ENCODE measurements around the gene EFCAB6.

The EFCAB6 gene

DNA sequence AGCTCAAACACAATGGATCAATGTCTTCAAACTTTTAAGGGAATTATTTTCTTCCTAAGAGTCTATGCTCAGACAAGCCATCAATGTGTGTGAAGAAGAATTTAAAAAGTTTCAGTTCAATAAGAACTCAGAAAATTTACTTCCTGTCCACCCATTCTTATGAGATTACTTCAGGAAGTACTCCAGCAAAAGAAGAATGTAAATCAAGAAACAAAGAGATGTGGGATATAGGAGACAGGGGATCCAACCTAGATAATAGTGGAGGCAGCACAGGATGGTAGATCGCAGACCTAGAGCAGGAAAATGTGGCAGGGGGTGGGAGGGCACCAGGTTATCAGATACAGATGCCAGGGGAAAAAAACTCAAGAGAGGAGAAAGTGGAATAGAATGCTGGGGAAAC is 229.7 kb downstream of the EFCAB6 start:
- TF ChIP-seq EZH2 (IDR thresholded peaks at IDR 0.05; ENCODE audit: borderline replicate concordance, low read depth, low read length, severe bottlenecking): no peak
- TF ChIP-seq, protein P1, sequence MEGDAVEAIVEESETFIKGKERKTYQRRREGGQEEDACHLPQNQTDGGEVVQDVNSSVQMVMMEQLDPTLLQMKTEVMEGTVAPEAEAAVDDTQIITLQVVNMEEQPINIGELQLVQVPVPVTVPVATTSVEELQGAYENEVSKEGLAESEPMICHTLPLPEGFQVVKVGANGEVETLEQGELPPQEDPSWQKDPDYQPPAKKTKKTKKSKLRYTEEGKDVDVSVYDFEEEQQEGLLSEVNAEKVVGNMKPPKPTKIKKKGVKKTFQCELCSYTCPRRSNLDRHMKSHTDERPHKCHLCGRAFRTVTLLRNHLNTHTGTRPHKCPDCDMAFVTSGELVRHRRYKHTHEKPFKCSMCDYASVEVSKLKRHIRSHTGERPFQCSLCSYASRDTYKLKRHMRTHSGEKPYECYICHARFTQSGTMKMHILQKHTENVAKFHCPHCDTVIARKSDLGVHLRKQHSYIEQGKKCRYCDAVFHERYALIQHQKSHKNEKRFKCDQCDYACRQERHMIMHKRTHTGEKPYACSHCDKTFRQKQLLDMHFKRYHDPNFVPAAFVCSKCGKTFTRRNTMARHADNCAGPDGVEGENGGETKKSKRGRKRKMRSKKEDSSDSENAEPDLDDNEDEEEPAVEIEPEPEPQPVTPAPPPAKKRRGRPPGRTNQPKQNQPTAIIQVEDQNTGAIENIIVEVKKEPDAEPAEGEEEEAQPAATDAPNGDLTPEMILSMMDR (IDR thresholded peaks at IDR 0.05; ENCODE audit: borderline replicate concordance, extremely low read depth, low read length, poor library complexity, severe bottlenecking): no peak
- Histone ChIP-seq H3K27me3 (ENCODE audit: insufficient read depth, low read length, poor library complexity) (no peaks in the 10 kb centered on the region), H3K79me2 (ENCODE audit: insufficient read depth, low read length) (no peaks in the 10 kb centered on the region), H3K27ac (ENCODE audit: low read length) (no peak overlapping the region), H4K20me1 (ENCODE audit: insufficient read depth, low read length) (no peaks in the 10 kb centered on the region), H3K9ac (ENCODE audit: low read depth, low read length) (no peak overlapping the region), H3K4me3 (ENCODE audit: low read depth in 1 of 2, low read length in 2 of 2) (no peak overlapping the region), H3K9me3 (ENCODE audit: insufficient read depth, low read length, severe bottlenecking) (peaks cover 4% of the 10 kb centered on the region), H2AFZ (ENCODE audit: low read depth, low read length) (no peak overlapping the region), H3K36me3 (ENCODE audit: insufficient read depth, low read length) (no peaks in the 10 kb centered on the region), H3K4me1 (ENCODE audit: insufficient read depth, low read length) (no peaks in the 10 kb centered on the region), H3K4me2 (ENCODE audit: insufficient read depth, low read length) (no peak overlapping the region)
- DNase-seq (no peak), ATAC-seq (ENCODE audit: insufficient read depth, low read depth) (no peak)

DNA sequence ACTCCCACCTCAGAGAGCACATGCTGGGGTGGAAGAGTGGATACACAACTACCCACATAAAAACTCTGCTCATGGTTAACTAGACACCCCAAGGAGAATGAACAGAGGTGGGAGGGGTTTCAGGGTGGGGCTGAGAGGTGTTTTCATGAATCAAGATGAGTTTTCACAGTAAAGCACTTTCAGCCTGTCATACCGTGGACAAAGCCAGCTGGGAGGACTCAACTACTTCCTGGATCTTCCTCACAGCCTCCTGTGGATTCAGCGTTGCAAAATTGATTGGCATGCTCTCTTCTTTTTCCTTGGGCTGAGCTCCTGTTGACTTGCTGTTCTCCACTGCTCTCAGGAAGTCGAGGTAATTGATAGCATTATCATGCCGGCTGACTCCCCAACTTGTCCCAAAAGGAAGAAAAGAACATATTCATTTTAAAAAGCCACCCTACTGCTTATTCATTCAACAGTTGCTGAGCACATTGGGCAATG is 231.8 kb downstream of the EFCAB6 start:
- peaks cover 4% of the 10 kb centered on the region for H3K9me3 ChIP-seq (ENCODE audit: insufficient read depth, low read length, severe bottlenecking)
- no peak overlapping the region for H3K27ac ChIP-seq (ENCODE audit: low read length)
- peaks cover 8% of the 10 kb centered on the region for H3K27me3 ChIP-seq (ENCODE audit: insufficient read depth, low read length, poor library complexity)
- no peak for TF ChIP-seq EZH2 (IDR thresholded peaks at IDR 0.05; ENCODE audit: borderline replicate concordance, low read depth, low read length, severe bottlenecking)
- TF ChIP-seq, protein P1 (IDR thresholded peaks at IDR 0.05; ENCODE audit: borderline replicate concordance, extremely low read depth, low read length, poor library complexity, severe bottlenecking): no peak
- H3K4me1 ChIP-seq (ENCODE audit: insufficient read depth, low read length): no peaks in the 10 kb centered on the region
- no peak overlapping the region for H3K9ac ChIP-seq (ENCODE audit: low read depth, low read length)
- ATAC-seq (ENCODE audit: insufficient read depth, low read depth) (no peak), DNase-seq (no peak)
- H3K36me3 ChIP-seq (ENCODE audit: insufficient read depth, low read length): no peaks in the 10 kb centered on the region
- H2AFZ ChIP-seq (ENCODE audit: low read depth, low read length): no peak overlapping the region
- no peaks in the 10 kb centered on the region for H4K20me1 ChIP-seq (ENCODE audit: insufficient read depth, low read length)
- no peaks in the 10 kb centered on the region for H3K79me2 ChIP-seq (ENCODE audit: insufficient read depth, low read length)
- no peak overlapping the region for H3K4me2 ChIP-seq (ENCODE audit: insufficient read depth, low read length)
- H3K4me3 ChIP-seq (ENCODE audit: low read depth in 1 of 2, low read length in 2 of 2): no peak overlapping the region

DNA sequence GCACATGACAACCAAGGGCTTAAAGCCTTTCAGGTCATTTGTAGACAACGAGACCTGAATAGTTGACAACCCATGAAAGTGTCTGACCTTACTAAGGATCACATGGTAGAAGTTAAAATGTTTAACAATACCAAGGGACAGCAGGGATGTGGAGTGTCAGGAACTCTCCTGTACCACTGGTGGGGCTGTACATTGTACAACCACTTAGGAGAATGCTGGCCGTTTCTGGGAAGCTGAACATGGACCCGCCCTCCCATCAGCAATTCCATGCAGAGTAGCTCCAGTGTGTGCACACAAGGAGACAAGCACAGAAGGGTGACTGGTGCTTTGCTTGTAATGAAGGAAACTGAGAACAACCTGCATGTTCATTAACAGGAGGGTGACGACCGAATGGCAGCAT is 237.4 kb downstream of the EFCAB6 start:
- no peaks in the 10 kb centered on the region for H3K36me3 ChIP-seq (ENCODE audit: insufficient read depth, low read length)
- no peaks in the 10 kb centered on the region for H3K9me3 ChIP-seq (ENCODE audit: insufficient read depth, low read length, severe bottlenecking)
- no peaks in the 10 kb centered on the region for H3K79me2 ChIP-seq (ENCODE audit: insufficient read depth, low read length)
- H3K27me3 ChIP-seq (ENCODE audit: insufficient read depth, low read length, poor library complexity): peaks cover 19% of the 10 kb centered on the region
- H3K4me1 ChIP-seq (ENCODE audit: insufficient read depth, low read length): no peaks in the 10 kb centered on the region
- no peak overlapping the region for H3K9ac ChIP-seq (ENCODE audit: low read depth, low read length)
- H4K20me1 ChIP-seq (ENCODE audit: insufficient read depth, low read length): no peaks in the 10 kb centered on the region
- H2AFZ ChIP-seq (ENCODE audit: low read depth, low read length): no peak overlapping the region
- no peak overlapping the region for H3K4me2 ChIP-seq (ENCODE audit: insufficient read depth, low read length)
- no peak overlapping the region for H3K27ac ChIP-seq (ENCODE audit: low read length)
- DNase-seq (no peak), ATAC-seq (ENCODE audit: insufficient read depth, low read depth) (no peak)
- no peak for TF ChIP-seq EZH2 (IDR thresholded peaks at IDR 0.05; ENCODE audit: borderline replicate concordance, low read depth, low read length, severe bottlenecking)
- TF ChIP-seq, protein P1 (IDR thresholded peaks at IDR 0.05; ENCODE audit: borderline replicate concordance, extremely low read depth, low read length, poor library complexity, severe bottlenecking): no peak
- H3K4me3 ChIP-seq (ENCODE audit: low read depth in 1 of 2, low read length in 2 of 2): no peak overlapping the region

DNA sequence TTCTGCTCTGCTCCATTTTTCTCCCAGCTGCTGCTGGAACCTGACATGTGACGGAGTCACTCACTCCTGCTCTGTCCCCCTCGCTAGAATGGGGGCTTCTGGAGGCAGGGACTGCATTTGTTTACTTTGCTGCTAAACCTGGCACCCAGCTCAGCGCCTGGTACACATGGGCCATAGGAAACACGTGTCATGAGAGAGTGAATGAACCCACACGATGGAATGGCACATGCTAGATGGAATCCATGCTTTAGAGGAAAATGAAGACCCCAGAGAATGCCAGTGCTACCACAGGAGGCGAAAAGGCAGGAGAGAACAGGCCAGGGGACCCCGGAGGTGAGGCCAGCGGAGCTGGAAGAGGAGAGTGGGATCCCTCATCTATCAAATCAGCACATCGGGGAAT is 239.4 kb downstream of the EFCAB6 start:
- DNase-seq (no peak), ATAC-seq (ENCODE audit: insufficient read depth, low read depth) (no peak)
- Histone ChIP-seq H3K4me1 (ENCODE audit: insufficient read depth, low read length) (no peaks in the 10 kb centered on the region), H3K9me3 (ENCODE audit: insufficient read depth, low read length, severe bottlenecking) (no peaks in the 10 kb centered on the region), H4K20me1 (ENCODE audit: insufficient read depth, low read length) (no peaks in the 10 kb centered on the region), H3K27ac (ENCODE audit: low read length) (no peak overlapping the region), H3K4me2 (ENCODE audit: insufficient read depth, low read length) (no peak overlapping the region), H3K4me3 (ENCODE audit: low read depth in 1 of 2, low read length in 2 of 2) (no peak overlapping the region), H3K27me3 (ENCODE audit: insufficient read depth, low read length, poor library complexity) (peaks cover 21% of the 10 kb centered on the region), H2AFZ (ENCODE audit: low read depth, low read length) (no peak overlapping the region), H3K79me2 (ENCODE audit: insufficient read depth, low read length) (no peaks in the 10 kb centered on the region), H3K36me3 (ENCODE audit: insufficient read depth, low read length) (no peaks in the 10 kb centered on the region), H3K9ac (ENCODE audit: low read depth, low read length) (no peak overlapping the region)
- TF ChIP-seq EZH2 (IDR thresholded peaks at IDR 0.05; ENCODE audit: borderline replicate concordance, low read depth, low read length, severe bottlenecking): no peak
- TF ChIP-seq, protein P1 (IDR thresholded peaks at IDR 0.05; ENCODE audit: borderline replicate concordance, extremely low read depth, low read length, poor library complexity, severe bottlenecking): no peak
